Activated CD4-positive, alpha-beta T cell treated with anti-CD3 and anti-CD28 coated beads for 36 hours (primary cell): ENCODE measurements around the gene HSD11B2. TPM values are rescaled to one million over a fixed set of nuclear protein-coding genes. Genes with fewer than 3 reads are reported as not detected.

ENCODE experiments used
- ATAC-seq: fragments of 200-7000 bp; cut with Tn5 transposase; one replicate; pipeline ENCODE4 v1.10.0; 2021; ENCODE audit warnings: mild to moderate bottlenecking, moderate library complexity
- CTCF ChIA-PET: fragments of 350-600 bp; sonication (Branson Sonifier 250); formaldehyde crosslinking; loops from one replicate; lab custom pipeline; 2021; ENCODE audit warnings: antibody characterized with exemption; lab: Charles Lee
- POLR2A ChIA-PET: fragments of 350-600 bp; sonication (Branson Sonifier 250); formaldehyde crosslinking; loops from one replicate; lab custom pipeline; 2021; ENCODE audit warnings: antibody characterized with exemption, inconsistent platforms; lab: Charles Lee
- DNase-seq: peaks from one replicate; pipeline ENCODE4 v3.0.0-alpha.2; 2020
- H3K27ac Mint-ChIP-seq: one replicate; pipeline ENCODE4 v1.8.0; 2021; ENCODE audit warnings: mixed read lengths
- H3K27me3 Mint-ChIP-seq: one replicate; pipeline ENCODE4 v1.8.0; 2021; ENCODE audit warnings: mixed read lengths
- H3K36me3 Mint-ChIP-seq: one replicate; pipeline ENCODE4 v1.8.0; 2021; ENCODE audit warnings: low read depth, mixed read lengths
- H3K4me1 Mint-ChIP-seq: one replicate; pipeline ENCODE4 v1.8.0; 2021; ENCODE audit warnings: mixed read lengths
- H3K4me3 Mint-ChIP-seq: one replicate; pipeline ENCODE4 v1.8.0; 2021; ENCODE audit warnings: mild to moderate bottlenecking, moderate library complexity, mixed read lengths
- H3K9me3 Mint-ChIP-seq: one replicate; pipeline ENCODE4 v1.8.0; 2021; ENCODE audit warnings: low read depth, mixed read lengths
- intact Hi-C, 2 experiments: fragments of 100-400 bp; cut with DNase I in 1 of 2; cut with micrococcal nuclease in 1 of 2; formaldehyde crosslinking; loops; one replicate each; pipeline versions ENCODE4 v1.14.2 to v1.15.1; 2022 to 2024; cut with DNase I, micrococcal nuclease
- total RNA-seq, 2 experiments: library from RNA; stranded (reverse); gene quantifications; one replicate each; pipeline ENCODE4 v1.2.3, GENCODE V29; 2021

HSD11B2 gene
- total RNA-seq, 2 experiments from 2014 or later = 2.0 to 2.2 TPM

- ChIA-PET POLR2A (no interaction called here), CTCF (interaction anchor here (0.8 to 1.8 kb wide), 10 partner anchors 9 to 174 kb away, joined by 3 to 8 read pairs (median 4); no protein-coding TSS in a partner anchor)
- Mint-ChIP-seq H3K4me3 (no peak overlapping the region), H3K4me1 (peaks cover 5% of the 10 kb centered on the region), H3K9me3 (no peaks in the 10 kb centered on the region), H3K27ac (no peak overlapping the region), H3K27me3 (peaks cover 23% of the 10 kb centered on the region), H3K36me3 (no peaks in the 10 kb centered on the region)
- no peak for DNase-seq
- ATAC-seq = no peak
- intact Hi-C loops = loop anchor here in 1 of 2 experiments (10.0 kb wide), 1 partner anchor 443 kb away; no protein-coding TSS in a partner anchor
These were observed 13.4 kb upstream of the HSD11B2 start for GRCh38 chr16:67417333-67418061.

- no peaks in the 10 kb centered on the region for H3K9me3 Mint-ChIP-seq
- peaks cover 5% of the 10 kb centered on the region for H3K4me1 Mint-ChIP-seq
- DNase-seq (no peak), ATAC-seq (no peak)
- H3K4me3 Mint-ChIP-seq = no peak overlapping the region
- no peaks in the 10 kb centered on the region for H3K36me3 Mint-ChIP-seq
- H3K27ac Mint-ChIP-seq = no peak overlapping the region
- POLR2A ChIA-PET = no interaction called here
- CTCF ChIA-PET = no interaction called here
- intact Hi-C loops = loop anchor here in 1 of 2 experiments (10.0 kb wide), 1 partner anchor 445 kb away; no protein-coding TSS in a partner anchor
- H3K27me3 Mint-ChIP-seq = peaks cover 20% of the 10 kb centered on the region
These were observed 11.4 kb upstream of the HSD11B2 start for GRCh38 chr16:67419502-67419901.

- DNase-seq (no peak), ATAC-seq (no peak)
- Mint-ChIP-seq H3K9me3 (no peaks in the 10 kb centered on the region), H3K36me3 (no peaks in the 10 kb centered on the region), H3K27ac (no peak overlapping the region), H3K27me3 (peaks cover 20% of the 10 kb centered on the region), H3K4me1 (peaks cover 5% of the 10 kb centered on the region), H3K4me3 (no peak overlapping the region)
- intact Hi-C loops = loop anchor here in 1 of 2 experiments (10.0 kb wide), 1 partner anchor 445 kb away; no protein-coding TSS in a partner anchor
- CTCF ChIA-PET = interaction anchor here (1.6 kb wide), 1 partner anchor 8 kb away, joined by 3 read pairs; no protein-coding TSS in a partner anchor
- POLR2A ChIA-PET = no interaction called here
These were observed 11.0 kb upstream of the HSD11B2 start for GRCh38 chr16:67419931-67420330.

GRCh38 chr16:67421030-67421429, 9.9 kb upstream of the HSD11B2 start:
- H3K9me3 Mint-ChIP-seq = no peaks in the 10 kb centered on the region
- H3K36me3 Mint-ChIP-seq = no peaks in the 10 kb centered on the region
- ATAC-seq (no peak), DNase-seq (no peak)
- intact Hi-C loops = no loop called here
- H3K4me3 Mint-ChIP-seq = no peak overlapping the region
- H3K4me1 Mint-ChIP-seq = peaks cover 3% of the 10 kb centered on the region
- ChIA-PET POLR2A (no interaction called here), CTCF (interaction anchor here (0.7 to 1.6 kb wide), 4 partner anchors 9 to 71 kb away, joined by 3 to 4 read pairs (median 4); no protein-coding TSS in a partner anchor)
- no peak overlapping the region for H3K27ac Mint-ChIP-seq
- H3K27me3 Mint-ChIP-seq = peaks cover 19% of the 10 kb centered on the region

GRCh38 chr16:67423015-67423414, 7.9 kb upstream of the HSD11B2 start:
- H3K4me1 Mint-ChIP-seq = no peaks in the 10 kb centered on the region

GRCh38 chr16:67423611-67424260, 7.2 kb upstream of the HSD11B2 start:
- Mint-ChIP-seq H3K9me3 (no peaks in the 10 kb centered on the region), H3K27me3 (peaks cover 24% of the 10 kb centered on the region), H3K36me3 (no peaks in the 10 kb centered on the region), H3K4me3 (no peak overlapping the region), H3K4me1 (no peaks in the 10 kb centered on the region), H3K27ac (no peak overlapping the region)
- ChIA-PET POLR2A (no interaction called here), CTCF (interaction anchor here (0.7 to 1.5 kb wide), 4 partner anchors 24 to 157 kb away, joined by 3 to 8 read pairs (median 4); no protein-coding TSS in a partner anchor)
- DNase-seq = no peak
- no peak for ATAC-seq
- intact Hi-C loops = no loop called here

More at GRCh38 chr16:67423015-67423414, 7.9 kb upstream of the HSD11B2 start:
- POLR2A ChIA-PET = no interaction called here
- CTCF ChIA-PET = interaction anchor here (1.0 to 1.2 kb wide), 2 partner anchors 25 to 157 kb away, joined by 3 to 4 read pairs; no protein-coding TSS in a partner anchor
- intact Hi-C loops = no loop called here
- Mint-ChIP-seq H3K27me3 (peaks cover 21% of the 10 kb centered on the region), H3K36me3 (no peaks in the 10 kb centered on the region), H3K4me3 (no peak overlapping the region), H3K9me3 (no peaks in the 10 kb centered on the region), H3K27ac (no peak overlapping the region)
- DNase-seq (no peak), ATAC-seq (no peak)

- Mint-ChIP-seq H3K27ac (no peak overlapping the region), H3K4me3 (no peak overlapping the region), H3K36me3 (no peaks in the 10 kb centered on the region), H3K4me1 (no peaks in the 10 kb centered on the region), H3K27me3 (peaks cover 28% of the 10 kb centered on the region), H3K9me3 (no peaks in the 10 kb centered on the region)
- CTCF ChIA-PET = interaction anchor here (0.7 to 1.5 kb wide), 2 partner anchors 25 to 41 kb away, joined by 3 to 8 read pairs; no protein-coding TSS in a partner anchor
- POLR2A ChIA-PET = no interaction called here
- intact Hi-C loops = no loop called here
- no peak for ATAC-seq
- no peak for DNase-seq
These were observed 6.7 kb upstream of the HSD11B2 start for GRCh38 chr16:67424261-67424615.

- no peaks in the 10 kb centered on the region for H3K4me1 Mint-ChIP-seq
- DNase-seq (no peak), ATAC-seq (no peak)
- H3K27me3 Mint-ChIP-seq = peaks cover 30% of the 10 kb centered on the region
- H3K4me3 Mint-ChIP-seq = no peak overlapping the region
- H3K27ac Mint-ChIP-seq = no peak overlapping the region
- H3K36me3 Mint-ChIP-seq = no peaks in the 10 kb centered on the region
- H3K9me3 Mint-ChIP-seq = no peaks in the 10 kb centered on the region
- intact Hi-C loops = no loop called here
- ChIA-PET POLR2A (no interaction called here), CTCF (interaction anchor here (1.0 to 2.0 kb wide), 2 partner anchors 23 to 41 kb away, joined by 3 to 4 read pairs; no protein-coding TSS in a partner anchor)
These were observed 5.9 kb upstream of the HSD11B2 start for GRCh38 chr16:67425061-67425460.

- DNase-seq (no peak), ATAC-seq (no peak)
- no peak overlapping the region for H3K27ac Mint-ChIP-seq
- peaks cover 3% of the 10 kb centered on the region for H3K4me1 Mint-ChIP-seq
- CTCF ChIA-PET = interaction anchor here (1.0 to 2.0 kb wide), 5 partner anchors 7 to 40 kb away, joined by 3 to 8 read pairs (median 5); no protein-coding TSS in a partner anchor
- peaks cover 33% of the 10 kb centered on the region for H3K27me3 Mint-ChIP-seq
- POLR2A ChIA-PET = no interaction called here
- no peak overlapping the region for H3K4me3 Mint-ChIP-seq
- intact Hi-C loops = no loop called here
- H3K9me3 Mint-ChIP-seq = no peaks in the 10 kb centered on the region
- no peaks in the 10 kb centered on the region for H3K36me3 Mint-ChIP-seq
These were observed 5.3 kb upstream of the HSD11B2 start for GRCh38 chr16:67425580-67425979.

- H3K27me3 Mint-ChIP-seq = peaks cover 33% of the 10 kb centered on the region
- no peak overlapping the region for H3K27ac Mint-ChIP-seq
- peaks cover 3% of the 10 kb centered on the region for H3K4me1 Mint-ChIP-seq
- H3K4me3 Mint-ChIP-seq = no peak overlapping the region
- no peak for ATAC-seq
- intact Hi-C loops = no loop called here
- CTCF ChIA-PET = interaction anchor here (1.0 to 2.0 kb wide), 6 partner anchors 8 to 148 kb away, joined by 3 to 8 read pairs (median 6); no protein-coding TSS in a partner anchor
- H3K36me3 Mint-ChIP-seq = no peaks in the 10 kb centered on the region
- no peak for DNase-seq
- no peaks in the 10 kb centered on the region for H3K9me3 Mint-ChIP-seq
- POLR2A ChIA-PET = interaction anchor here (1.4 kb wide), 1 partner anchor 11 kb away, joined by 5 read pairs; no protein-coding TSS in a partner anchor
These were observed 4.9 kb upstream of the HSD11B2 start for GRCh38 chr16:67426022-67426421.

GRCh38 chr16:67426950-67427349, 4.0 kb upstream of the HSD11B2 start:
- DNase-seq (no peak), ATAC-seq (no peak)
- intact Hi-C loops = no loop called here
- H3K4me3 Mint-ChIP-seq = no peak overlapping the region
- H3K4me1 Mint-ChIP-seq = peaks cover 9% of the 10 kb centered on the region
- no peak overlapping the region for H3K27ac Mint-ChIP-seq
- H3K9me3 Mint-ChIP-seq = no peaks in the 10 kb centered on the region
- H3K36me3 Mint-ChIP-seq = no peaks in the 10 kb centered on the region
- H3K27me3 Mint-ChIP-seq = peaks cover 36% of the 10 kb centered on the region
- ChIA-PET POLR2A (interaction anchor here (1.4 kb wide), 1 partner anchor 12 kb away, joined by 5 read pairs; no protein-coding TSS in a partner anchor), CTCF (interaction anchor here (0.5 to 2.5 kb wide), 23 partner anchors 9 to 430 kb away, joined by 3 to 11 read pairs (median 4); no protein-coding TSS in a partner anchor)
